GM18502 (cell line): ENCODE results near the gene METTL8.

ENCODE experiments used
- ATAC-seq: cut with Tn5 transposase; IDR thresholded peaks from one replicate; pipeline ENCODE4 v1.9.1; 2021; ENCODE audit warnings: mild to moderate bottlenecking; ENCODE audit not compliant: unreplicated experiment, poor library complexity

Gene METTL8

GRCh38 chr2:171271971-171272436 lies 161.8 kb downstream of the METTL8 start:
- no peak for ATAC-seq

GRCh38 chr2:171271386-171271785 lies 162.4 kb downstream of the METTL8 start:
- no peak for ATAC-seq

- ATAC-seq: no peak
Observed at GRCh38 chr2:171267855-171268629, 165.7 kb downstream of the METTL8 start.
